ENCODE measurements around the gene CDK14. TPM values are rescaled to one million over a fixed set of nuclear protein-coding genes. Genes with fewer than 3 reads are reported as not detected.

Gene CDK14
- total and polyA plus RNA-seq, 2 of the 8 experiments (the other 6 are each of a cell fraction or from before 2014, with no cell fraction given): 5.5 to 47.3 TPM

DNA sequence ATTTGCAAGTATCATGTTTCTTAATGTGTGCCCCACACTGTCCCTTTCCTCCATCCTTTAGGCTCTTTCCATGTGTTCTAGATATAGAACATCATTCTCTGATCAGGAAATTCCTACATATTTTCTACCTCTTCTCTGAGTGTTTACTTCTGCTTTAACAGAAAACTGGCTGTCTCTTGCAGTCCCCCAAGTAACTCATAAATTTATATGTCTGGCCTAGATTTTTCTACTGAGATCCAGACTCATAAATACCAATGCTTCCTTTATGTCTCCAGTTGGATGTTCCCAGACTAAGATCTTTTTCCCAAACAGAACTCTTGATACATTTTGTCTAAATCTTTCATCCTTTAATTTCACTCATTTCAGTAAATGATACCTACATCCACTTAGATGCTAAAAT lies 181.8 kb downstream of the CDK14 start (continued):
- TF ChIP-seq KDM1A (IDR thresholded peaks at IDR 0.05; ENCODE audit: borderline replicate concordance, low read length) (no peak), RFX5 (IDR thresholded peaks at IDR 0.05; ENCODE audit: borderline replicate concordance, low read depth, low read length) (no peak), NANOG (IDR thresholded peaks at IDR 0.05; ENCODE audit: insufficient read depth, low read depth, low read length, poor library complexity, severe bottlenecking) (no peak), EP300 (IDR thresholded peaks at IDR 0.05; ENCODE audit: borderline replicate concordance in 1 of 2, low read depth in 2 of 2, low read length in 2 of 2) (no peak)
